Esophagus mucosa (tissue), 1 donor: ENCODE data around the gene ERICH6B. TPM values are rescaled to one million over a fixed set of nuclear protein-coding genes. Genes with fewer than 3 reads are reported as not detected.

Experiments
- ATAC-seq: fragments of 200-7000 bp; cut with Tn5 transposase; one replicate; pipeline ENCODE4 v1.9.1; 2020
- total RNA-seq: library from RNA; stranded (reverse); gene quantifications from one replicate; pipeline ENCODE4 v1.2.4, GENCODE V29; 2023
- donor health status: DM: yes; HTN: yes; CAD: no.

Gene ERICH6B
- total RNA-seq, 1 donor from 2014 or later, result not detected

DNA sequence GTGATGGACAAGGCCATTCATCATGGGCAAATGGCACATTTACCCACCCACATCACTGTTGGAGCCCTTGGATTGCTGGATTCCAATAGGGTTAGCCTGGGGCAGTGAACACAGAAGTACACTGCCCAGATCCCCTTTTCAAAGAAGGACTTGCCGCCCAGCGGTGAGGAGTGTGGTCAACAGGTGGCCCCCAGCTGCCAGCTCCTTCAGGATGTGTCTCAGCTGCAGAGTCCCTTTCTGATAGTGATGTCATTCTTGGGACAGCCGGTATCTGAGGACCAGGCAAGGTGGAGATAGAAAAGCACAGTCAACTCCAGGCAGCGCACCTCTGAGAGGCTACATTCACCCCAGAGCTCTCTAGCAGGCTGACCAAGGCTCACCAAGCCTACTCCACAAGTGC is 16.9 kb downstream of the ERICH6B start:
- ATAC-seq, result no peak

DNA sequence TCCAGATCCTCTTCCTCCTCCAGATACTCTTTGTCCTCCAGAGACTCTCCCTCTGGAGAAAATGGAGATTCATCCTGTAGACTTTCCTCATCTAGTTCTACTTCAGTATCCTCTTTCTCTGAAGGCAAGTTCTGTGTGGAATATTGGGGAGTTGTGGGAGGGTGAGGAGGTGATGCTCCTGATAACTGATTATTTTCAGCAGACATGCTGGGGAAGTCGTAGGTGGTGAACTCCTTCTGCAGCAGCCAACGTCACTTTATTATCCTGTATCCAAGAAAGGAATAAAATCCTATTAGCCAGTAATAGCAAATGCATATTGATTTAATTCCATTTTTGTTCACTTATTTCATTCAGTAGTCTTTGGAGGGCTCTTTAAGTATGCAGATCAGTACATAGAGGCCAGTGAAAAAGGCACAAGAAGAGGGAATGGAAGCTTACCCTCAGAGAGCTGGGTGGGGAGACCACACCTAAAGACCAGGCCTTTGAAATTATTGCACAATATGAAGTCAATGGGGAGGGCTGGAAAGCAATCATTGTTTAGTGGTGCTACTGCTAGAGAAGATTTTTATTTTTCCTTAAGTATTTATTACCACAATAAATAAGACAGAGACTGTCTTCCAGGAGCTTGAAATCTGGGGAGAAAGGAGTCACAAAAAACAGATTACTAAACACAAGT is 18.6 kb downstream of the ERICH6B start:
- ATAC-seq, result no peak

DNA sequence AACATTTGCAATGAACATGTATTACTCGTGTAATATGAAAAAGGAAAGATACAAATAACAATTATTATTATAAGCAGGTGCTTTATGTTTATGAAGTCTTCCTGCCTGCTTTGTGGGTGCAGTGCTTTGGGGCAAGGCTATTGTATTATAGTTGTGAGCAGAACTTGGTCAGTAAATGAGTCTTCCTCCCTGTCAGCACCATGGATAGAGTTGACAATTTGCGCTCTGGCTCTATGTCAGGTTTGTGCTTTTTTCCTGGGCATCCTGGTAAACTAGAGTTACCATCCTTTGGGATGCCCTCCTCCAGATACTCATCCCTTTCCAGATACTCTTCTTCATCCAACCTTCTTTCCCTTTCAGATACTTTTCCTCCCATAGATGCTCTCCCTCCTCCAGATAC is 19.6 kb downstream of the ERICH6B start:
- ATAC-seq, result no peak

DNA sequence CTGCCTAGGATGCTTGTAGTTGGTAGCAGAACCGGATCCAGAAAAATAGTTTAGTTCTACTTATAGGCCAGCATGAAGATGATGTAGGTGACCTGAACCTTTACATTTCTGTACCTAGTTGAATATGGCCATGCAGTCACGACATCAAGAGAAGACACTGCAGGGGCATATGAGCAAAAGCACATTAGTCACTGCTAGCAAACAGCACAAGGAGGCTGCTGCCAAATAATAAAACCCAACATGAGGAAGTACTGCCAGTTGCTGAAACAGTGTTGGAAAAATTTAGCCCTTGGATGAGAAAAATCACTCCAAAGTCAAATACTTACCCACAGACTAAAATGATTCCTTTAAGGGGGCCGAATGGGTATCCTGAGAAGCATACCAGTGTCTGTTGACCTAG is 20.8 kb downstream of the ERICH6B start:
- no peak for ATAC-seq

DNA sequence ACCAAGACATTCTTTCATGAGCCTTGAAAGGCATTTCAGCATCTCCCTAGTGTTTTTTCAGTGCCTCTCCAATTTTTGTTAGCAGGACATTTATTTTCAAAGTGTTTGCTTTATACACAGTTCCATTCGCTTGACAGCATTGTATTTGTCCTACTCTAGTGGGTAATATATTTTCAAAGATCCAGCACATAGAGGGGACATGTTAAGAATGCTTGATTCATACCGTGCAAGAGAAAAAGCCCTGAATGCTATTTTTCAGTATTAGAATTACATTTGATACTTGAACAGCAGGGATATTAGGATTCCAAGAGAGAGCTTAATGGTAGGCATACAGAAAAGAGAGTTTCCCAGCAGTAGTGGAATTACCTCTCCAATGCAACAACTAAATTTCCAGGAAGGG is 21.3 kb downstream of the ERICH6B start:
- ATAC-seq, result no peak

DNA sequence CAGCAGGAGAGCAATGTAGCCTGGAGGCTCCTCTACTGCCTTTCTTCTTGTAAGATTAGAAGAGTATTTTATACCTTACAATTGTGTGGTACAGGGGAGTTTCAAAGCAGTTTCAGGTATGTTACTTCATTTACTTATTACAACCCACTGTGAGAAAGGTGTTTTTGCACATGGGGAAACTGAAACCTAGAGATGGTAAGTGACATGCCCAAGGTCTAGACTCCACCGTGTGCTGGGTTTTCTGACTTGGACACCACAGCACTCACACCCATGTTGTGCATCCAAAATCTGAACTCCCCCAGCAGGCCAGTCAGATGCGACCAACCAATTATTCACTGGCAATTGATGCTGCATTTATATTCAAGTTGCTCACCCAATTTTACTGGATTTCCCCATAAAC is 22.8 kb downstream of the ERICH6B start:
- no peak for ATAC-seq

DNA sequence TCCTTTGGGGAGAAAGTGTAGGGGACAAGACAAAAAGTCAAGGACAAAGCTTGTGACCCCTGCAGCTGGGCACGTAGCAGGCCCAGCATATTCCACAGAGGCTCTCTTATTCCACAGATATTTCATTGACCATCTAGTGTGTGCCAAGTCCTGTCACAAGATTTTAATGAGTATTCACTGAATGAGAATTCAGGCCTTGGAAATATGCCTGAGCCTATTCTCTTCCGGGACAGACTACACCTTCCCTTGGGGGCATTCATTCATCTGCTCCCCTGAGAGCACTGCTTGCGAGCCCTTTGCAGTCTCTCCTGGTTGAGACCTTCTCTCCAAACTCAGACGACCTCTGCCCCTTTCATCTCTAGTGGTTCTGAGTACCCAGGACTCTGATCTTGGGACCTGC is 25.5 kb downstream of the ERICH6B start:
- no peak for ATAC-seq

DNA sequence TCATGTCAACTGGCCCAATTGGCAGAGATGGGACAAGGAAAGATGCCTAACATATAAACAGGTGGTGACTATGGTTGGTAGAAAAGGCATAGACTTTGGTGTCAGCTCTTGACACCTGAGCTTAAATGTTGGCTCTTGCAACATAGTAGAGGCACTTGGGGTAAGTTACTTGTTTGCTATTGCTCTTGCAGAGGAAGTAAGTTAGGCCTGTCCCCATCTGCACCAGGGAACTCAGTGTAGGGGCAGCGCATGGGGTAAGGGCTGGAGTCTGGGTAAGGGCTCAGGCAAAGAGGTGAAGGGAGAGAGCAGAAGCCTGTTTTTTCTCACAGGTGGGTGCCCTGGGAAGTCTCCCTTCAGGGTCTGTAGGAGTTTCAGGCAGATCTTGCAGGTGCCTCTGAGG is 27.6 kb downstream of the ERICH6B start:
- ATAC-seq, result no peak

DNA sequence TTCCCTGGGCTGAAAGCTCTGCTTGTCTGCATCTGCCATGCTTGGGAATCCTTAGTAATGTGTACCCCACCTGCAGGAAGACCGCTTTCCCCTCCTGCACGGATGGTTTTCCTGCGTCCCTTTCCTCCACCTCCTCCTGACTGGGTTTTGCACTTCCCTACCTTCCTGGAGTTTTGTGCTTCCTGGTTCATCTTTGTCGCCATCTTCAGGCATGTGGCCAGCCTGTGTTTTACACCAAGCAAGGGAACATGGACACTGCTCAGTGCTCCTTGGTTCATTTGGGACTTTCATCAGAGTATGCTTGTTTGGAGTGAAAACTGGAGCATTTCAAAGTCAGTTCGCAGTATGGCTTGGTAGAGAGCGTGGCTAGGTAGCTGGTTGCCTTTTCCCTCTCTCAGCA is 30.7 kb downstream of the ERICH6B start:
- no peak for ATAC-seq

DNA sequence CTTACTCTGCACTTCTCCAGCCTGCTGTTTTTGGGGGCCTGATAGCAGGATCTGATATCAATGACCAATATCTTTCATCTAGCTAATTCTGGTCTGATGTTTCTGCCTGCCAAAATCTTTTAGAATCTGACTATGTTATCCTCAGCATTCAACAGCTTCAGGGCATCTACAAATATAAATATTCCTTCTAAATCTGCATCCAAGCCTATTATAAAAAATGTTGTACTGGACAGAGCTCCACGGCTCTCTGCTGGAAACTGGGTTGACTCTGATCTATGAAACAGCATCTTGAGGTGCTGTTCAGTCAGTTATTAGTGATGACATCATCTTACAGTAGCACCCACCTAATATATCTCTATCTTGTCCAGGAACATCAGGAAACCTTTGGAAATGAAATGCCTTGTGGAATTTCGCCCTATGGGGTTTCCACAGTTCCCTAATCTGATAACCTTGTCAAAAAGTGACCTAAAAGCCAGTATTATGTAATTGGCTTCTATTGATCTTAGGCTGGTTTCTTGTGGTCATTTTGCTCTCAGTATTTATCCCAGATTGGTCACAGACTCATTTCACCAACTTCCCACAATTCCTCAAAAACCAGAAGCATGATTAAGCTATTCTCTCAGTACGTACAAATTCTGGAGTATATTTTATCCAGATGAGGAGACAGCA is 33.0 kb downstream of the ERICH6B start:
- no peak for ATAC-seq

DNA sequence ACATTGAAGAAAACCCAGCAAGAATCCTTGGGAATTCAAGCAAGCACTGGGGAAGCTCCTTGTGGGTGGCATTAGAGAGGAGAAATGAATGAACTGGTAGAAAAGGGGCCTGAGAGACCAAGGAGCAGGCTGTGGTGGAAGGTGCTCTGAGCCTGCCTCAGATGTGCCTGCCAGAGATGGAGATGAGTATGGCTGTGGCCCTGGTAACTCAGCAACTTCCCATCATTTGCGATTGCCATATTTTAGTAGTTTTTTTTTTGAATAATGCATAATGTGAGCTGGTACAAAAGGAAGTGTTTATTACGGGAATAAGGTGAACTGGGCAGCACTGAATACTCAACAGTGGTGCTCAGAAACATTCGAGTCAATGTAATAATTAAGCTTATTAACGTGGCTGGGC is 39.1 kb downstream of the ERICH6B start:
- ATAC-seq, result no peak

DNA sequence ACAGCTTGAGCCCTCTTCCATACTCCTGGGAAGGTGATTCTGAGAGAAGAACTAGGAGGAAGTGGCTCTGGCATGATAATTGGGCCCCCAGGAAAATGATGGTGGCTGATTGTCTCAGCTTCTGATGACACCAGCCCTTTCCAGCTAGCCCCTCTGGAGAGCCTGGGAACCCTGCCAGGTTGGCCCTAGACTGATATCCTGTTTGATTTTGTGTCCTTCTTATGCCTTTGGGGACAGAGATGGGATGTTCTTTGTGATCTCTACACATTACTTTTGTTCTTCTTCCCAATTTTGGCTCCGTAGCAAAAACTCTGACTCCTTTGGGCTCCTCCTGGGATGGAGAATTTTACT is 39.7 kb downstream of the ERICH6B start:
- ATAC-seq, result no peak

DNA sequence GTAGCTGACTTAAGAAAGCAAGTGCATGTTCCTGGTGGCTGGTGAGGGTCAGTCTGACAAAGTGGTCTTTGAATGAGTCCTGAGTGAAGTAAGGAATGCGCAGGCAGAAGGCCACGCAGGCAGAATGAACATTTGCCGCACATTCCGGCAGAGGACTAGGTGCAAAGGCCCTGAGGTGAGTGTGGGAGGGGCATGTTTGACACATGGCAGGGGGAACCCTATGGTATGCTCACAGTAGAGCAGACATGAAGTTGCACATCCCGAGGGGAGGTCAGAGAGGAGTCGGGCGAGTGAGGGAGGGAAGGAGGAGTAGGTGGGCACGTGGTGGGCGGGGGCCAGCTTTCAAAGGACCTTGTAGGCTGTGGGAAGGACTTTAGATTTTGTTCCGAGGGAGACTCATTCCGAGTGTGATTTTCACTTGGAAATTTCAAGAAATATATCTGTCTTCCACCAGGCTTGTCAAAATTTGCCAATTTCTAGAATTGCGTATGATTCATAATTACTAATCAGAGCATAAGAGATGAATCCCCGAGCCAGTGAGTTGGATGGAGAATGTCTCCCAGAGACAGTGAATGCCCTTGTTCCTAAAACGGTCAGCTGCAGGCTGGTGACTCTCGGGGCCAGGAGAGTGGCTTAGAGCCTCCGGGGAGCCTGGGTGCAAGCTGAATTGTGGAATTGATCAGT is 40.3 kb downstream of the ERICH6B start:
- ATAC-seq, result no peak

DNA sequence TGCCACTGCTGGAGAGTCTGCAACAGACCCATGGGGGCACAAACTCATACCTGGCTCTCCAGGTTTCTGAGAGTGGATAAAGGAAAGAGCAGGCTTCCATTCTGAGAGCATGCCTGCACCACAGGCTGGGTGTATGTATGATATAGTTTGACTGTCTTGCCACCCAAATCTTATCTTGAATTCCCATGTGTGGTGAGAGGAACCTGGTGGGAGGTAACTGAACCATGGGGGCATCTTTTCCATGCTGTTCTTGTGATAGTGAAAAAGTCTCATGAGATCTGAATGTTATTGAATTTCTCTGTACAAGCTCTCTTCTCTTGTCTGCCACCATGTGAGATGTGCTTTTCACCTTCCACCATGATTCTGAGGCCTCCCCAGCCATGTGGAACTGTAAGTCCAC is 50.2 kb downstream of the ERICH6B start:
- ATAC-seq, result no peak

DNA sequence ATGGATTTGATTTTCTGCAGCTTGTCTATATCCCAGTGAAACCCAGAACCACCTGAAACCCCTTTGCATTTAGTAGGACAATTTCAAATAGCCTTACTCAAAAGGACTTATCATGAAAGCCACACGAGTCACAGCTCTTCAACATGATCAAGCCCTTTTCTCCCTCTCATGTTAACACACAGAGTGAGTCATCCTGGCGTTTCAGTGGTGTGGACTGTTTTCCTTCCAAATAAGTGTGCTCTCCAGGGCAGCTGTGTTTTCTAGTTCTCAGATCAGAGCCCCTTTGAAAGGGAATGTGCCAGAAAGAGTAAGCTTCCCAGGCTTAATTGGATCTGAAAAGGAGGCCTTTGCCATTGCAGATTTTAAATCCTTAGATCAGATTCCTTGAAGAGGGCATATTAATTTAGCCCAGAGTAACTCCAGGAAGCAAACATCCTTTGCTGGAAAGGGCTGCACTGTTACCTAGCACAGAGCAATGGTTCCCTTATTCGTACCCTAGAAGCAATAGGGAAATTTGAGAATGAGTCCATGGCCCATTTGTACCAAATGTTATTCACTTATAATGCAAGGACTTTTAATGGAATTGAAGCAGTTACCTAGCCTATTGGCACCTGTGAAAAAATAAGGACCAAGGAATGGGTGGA is 51.3 kb downstream of the ERICH6B start:
- no peak for ATAC-seq

DNA sequence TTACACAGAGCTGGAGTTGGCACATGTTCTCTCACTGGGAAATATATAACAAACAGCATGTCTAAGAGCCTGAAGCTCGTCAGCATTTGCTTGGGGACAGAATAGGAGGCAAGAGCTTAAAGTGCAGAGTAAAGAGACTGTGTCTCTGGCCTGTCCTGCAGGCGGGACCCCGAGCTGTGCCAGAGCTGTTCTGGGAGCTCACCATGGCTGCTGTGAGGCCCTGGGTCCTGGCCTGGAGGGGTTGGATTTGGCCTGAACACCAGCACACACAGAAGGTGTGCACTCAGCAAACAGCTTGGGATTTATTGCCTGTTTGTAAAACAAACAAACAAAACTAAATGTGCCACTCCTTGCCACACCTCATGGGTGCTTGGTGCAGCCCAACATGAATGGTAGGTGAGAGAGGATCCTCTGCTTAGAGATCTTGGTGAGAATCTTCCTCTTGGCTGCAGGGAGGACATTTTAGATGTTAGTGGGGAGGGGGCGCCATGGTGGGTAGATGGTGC is 60.9 kb downstream of the ERICH6B start:
- ATAC-seq, result no peak

DNA sequence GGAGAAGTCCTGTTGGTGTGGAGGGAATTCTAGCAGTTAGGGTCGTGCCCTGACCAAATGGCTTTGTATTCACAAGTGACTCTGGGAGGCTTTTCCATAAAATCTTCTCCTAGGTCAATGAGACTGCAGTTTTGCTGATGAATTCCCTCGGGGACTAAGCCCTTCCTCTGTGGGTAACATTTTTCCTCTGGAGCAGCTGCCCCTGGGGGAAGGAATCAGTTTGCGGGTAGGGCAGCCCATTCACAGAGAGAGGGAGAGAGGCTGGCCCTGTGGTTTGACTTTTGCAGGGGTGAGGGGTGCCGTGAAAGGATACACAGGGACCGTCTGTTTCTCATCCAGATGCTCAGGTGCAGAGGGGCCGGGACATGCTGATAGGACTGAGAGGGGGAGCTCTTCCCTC is 67.3 kb downstream of the ERICH6B start:
- no peak for ATAC-seq

DNA sequence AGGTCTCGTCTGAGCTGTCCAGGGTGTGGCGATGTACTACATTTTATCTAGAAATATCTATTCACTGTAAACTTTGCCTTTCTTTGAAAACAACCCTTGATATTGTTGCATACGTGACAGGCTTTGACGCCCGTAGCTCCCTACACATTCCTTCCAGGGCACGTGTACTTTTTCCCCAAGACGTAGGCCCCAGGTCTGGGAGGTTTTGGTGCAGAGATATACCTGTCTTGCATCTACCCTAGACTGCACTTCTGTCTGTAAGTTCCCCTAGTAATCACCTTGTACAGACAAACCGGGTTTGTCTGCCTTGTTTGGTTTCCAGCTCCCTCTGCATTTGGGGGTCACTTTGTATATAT is 69.2 kb downstream of the ERICH6B start:
- no peak for ATAC-seq

DNA sequence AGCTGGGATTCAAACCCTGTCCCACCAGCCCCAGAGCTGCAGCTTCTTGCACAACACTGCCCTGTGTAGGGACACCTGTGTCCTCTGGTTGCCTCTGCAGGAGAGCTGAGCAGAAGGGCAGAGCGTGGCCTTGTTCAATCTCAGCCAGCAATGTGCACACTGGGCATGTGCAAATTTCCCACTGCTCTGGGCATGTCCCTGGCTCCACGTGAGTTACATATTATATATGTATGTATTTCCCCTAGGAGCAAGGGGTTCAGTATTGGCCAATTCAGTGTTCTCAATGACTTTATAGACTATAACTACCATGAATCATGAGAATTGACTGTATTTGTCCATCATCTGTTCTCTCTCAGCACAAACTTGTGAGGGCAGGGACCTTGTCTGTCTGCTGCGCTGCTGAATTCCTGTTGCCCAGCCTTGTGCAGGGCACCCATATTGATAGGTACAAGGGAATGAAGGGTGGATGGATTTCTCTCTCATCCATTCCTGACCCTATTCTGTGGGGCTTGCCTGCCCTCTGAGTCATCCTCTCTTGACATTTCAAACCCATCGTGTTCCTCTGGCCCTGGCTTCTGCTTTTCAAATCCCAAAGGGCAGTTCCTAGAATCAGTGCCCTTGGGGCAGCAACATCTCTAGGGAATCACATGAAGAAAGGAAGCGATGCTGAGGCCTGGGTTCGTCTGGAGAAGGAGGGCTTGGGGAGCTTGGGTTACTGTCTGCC is 69.7 kb downstream of the ERICH6B start:
- no peak for ATAC-seq

DNA sequence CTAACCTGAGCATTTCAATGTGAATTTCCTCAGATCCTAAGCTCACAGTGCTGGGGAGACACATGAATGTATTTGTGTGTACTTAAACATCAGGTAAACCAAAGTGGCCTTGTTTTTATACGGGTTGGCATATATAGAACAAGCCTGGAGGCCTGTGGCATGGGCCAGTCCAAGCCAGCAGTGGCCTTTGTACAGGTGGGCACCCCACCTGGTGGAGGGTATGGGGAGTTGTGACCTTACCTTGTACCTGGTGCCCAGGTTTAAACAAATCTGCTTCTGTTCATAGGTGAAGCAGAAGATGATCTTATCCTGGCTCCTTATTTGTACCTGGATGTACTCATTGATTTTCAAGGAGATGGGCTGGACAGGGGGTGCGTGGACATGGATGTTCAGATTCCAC is 71.0 kb downstream of the ERICH6B start:
- no peak for ATAC-seq

DNA sequence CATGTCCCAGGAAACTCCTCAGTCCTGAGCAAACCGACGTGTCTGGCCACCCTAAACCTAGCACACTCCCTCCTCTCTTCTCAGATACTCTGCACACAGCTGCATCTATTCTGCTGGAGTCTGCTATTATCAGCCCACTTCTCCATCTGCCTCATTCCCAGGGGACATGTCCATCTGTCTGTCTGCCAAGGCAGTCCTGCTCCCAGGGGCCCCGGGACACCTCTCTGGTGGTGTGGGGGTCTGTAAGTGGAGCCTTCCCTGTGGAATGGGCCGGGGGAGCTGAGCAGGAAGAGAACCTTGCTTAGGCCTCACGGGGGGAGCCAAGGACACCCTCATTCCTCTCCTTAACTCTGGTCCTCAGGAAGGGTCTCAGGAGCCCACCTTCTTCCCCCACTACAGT is 72.7 kb downstream of the ERICH6B start:
- ATAC-seq, result no peak

DNA sequence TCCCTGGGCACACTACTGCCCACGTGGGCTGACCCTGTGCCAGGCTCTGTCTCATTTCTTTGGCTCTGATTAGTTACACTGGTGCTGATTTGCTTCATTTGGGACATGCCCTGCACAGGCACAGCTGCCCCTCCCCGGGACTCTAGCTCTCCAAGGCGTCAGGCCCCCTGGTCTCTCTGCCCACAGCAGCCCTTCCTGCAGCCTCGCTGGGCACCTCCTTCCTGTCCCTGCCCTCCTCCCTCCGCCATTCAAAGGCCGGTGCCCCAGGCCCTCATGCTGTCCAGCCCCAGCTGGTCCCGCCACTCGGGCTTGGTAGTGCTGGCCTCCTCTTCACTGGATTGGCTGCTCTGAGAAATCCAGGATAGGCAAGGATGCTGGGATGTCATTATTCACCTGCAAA is 73.1 kb downstream of the ERICH6B start:
- no peak for ATAC-seq

DNA sequence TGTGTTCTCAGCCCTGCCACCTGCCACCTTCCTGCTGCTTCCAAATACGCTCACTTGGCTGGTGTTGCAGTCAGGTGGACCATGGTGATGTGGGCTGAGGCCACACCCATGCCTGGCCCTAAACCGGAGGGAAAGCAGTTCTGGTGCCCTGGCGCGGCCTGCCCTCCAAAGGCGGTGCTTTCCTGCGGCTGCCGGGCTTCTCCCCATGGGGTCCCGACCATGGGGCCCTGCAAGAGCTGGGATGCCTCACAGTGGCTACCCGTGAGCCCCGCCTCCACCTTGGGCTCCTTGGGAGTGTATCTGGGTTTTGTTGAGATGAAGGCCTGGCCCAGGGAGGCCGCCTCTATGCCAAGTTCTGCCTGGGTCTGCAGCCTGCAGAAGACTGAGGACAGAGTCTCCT is 73.7 kb downstream of the ERICH6B start:
- no peak for ATAC-seq
